ENCODE results near the gene IFNL1. TPM values are rescaled to one million over a fixed set of nuclear protein-coding genes. Genes with fewer than 3 reads are reported as not detected.

IFNL1 gene
- not detected for total RNA-seq
- not detected for polyA plus RNA-seq
- long read RNA-seq, donor 1, result 0 reads
- long read RNA-seq, donor 2, result 0 reads
- long read RNA-seq, donor 3, result 0 reads

DNA sequence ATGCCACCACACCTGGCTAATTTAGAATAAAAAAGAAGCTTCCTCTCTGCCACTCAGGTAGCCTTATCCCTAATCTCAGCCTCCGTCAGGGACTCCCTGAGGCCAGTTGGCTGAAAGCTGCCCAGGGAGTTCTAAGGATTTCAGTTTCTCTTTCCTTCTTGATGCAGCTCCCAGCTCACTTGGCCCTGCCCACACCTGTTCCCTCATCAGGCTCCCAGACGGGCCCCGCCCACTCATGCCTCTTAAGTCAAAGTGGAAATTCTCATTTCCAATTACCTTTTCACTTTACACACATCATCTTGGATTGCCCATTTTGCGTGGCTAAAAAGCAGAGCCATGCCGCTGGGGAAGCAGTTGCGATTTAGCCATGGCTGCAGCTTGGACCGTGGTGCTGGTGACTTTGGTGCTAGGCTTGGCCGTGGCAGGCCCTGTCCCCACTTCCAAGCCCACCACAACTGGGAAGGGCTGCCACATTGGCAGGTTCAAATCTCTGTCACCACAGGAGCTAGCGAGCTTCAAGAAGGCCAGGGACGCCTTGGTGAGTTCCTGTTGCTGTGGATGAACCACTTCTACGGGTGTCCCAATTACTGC is at the start of gene IFNL1:
TSS of gene IFNL1 (plus strand) at position 353 of the 591 bp plus-strand sequence. CDS start at position 368, 15 bp downstream.
- Histone ChIP-seq H3K9me3 (no peaks in the 10 kb centered on the region), H3K27ac (no peak within 1 kb of the TSS), H3K4me1 (ENCODE audit: insufficient read depth) (no peaks in the 10 kb centered on the region), H3K27me3 (no peaks in the 10 kb centered on the region), H3K36me3 (no peaks in the 10 kb centered on the region), H3K4me3 (no peak within 1 kb of the TSS)
- DNase-seq, result no peak
- TF ChIP-seq POLR2A (IDR thresholded peaks at IDR 0.05) (no peak), EP300 (IDR thresholded peaks at IDR 0.05) (no peak)
- TF ChIP-seq, protein P1, sequence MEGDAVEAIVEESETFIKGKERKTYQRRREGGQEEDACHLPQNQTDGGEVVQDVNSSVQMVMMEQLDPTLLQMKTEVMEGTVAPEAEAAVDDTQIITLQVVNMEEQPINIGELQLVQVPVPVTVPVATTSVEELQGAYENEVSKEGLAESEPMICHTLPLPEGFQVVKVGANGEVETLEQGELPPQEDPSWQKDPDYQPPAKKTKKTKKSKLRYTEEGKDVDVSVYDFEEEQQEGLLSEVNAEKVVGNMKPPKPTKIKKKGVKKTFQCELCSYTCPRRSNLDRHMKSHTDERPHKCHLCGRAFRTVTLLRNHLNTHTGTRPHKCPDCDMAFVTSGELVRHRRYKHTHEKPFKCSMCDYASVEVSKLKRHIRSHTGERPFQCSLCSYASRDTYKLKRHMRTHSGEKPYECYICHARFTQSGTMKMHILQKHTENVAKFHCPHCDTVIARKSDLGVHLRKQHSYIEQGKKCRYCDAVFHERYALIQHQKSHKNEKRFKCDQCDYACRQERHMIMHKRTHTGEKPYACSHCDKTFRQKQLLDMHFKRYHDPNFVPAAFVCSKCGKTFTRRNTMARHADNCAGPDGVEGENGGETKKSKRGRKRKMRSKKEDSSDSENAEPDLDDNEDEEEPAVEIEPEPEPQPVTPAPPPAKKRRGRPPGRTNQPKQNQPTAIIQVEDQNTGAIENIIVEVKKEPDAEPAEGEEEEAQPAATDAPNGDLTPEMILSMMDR (IDR thresholded peaks at IDR 0.05), result no peak
- WGBS, 3 donors, result 77 to 81% (median 79%) methylated on average over 11 of the region's 11 CpGs
- intact Hi-C loops (cut with DNase I), result no loop called here

DNA sequence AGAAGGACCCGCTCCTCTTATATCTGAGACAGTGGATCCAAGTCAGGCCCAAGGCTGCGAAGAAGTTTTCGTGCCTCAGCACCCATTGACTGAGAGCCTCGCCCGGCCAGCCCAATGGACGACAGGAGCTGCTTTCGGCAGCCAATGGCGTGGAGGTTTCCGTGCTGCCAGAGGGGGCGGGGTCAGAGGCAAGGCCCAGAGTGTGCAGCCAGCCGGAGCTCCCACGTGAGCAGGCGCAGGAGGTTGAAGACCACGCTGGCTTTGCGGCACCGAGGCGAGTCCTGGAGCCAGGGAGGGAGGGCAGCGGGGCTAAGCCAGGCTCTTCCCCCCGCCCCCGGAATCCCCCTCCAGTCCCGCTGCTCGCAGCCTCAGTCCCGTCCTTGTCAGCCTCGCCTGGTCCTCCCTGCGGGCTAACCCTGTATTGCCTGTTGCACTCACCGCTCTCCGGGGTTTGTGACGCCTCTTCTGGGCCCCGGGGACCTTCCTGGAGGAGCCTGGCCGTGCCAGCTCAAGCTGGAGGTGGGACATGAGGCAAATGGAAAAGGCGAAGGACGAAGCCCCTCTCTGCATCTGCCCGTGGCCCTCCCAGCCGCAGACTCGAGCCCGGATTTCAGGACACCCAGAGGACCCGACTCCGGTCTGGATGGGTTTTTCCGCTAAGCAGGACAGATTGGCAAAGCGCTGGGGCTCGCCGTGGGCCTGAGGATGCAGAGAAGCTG is 49.1 kb upstream of the IFNL1 start:
- no peak overlapping the region for H3K27ac ChIP-seq
- no peak overlapping the region for H3K4me3 ChIP-seq
- WGBS, 3 donors, result 12 to 15% (median 13%) methylated on average over 28 to 42 of the region's 42 CpGs
- intact Hi-C loops (cut with DNase I), result no loop called here
- H3K9me3 ChIP-seq, result no peaks in the 10 kb centered on the region
- no peaks in the 10 kb centered on the region for H3K36me3 ChIP-seq
- no peaks in the 10 kb centered on the region for H3K27me3 ChIP-seq
- no peaks in the 10 kb centered on the region for H3K4me1 ChIP-seq (ENCODE audit: insufficient read depth)
- no peak for TF ChIP-seq POLR2A (IDR thresholded peaks at IDR 0.05)
- TF ChIP-seq, protein P1 (IDR thresholded peaks at IDR 0.05), result no peak
- no peak for TF ChIP-seq EP300 (IDR thresholded peaks at IDR 0.05)
- peak in 1 of 5 donors; percentile 18 for DNase-seq

DNA sequence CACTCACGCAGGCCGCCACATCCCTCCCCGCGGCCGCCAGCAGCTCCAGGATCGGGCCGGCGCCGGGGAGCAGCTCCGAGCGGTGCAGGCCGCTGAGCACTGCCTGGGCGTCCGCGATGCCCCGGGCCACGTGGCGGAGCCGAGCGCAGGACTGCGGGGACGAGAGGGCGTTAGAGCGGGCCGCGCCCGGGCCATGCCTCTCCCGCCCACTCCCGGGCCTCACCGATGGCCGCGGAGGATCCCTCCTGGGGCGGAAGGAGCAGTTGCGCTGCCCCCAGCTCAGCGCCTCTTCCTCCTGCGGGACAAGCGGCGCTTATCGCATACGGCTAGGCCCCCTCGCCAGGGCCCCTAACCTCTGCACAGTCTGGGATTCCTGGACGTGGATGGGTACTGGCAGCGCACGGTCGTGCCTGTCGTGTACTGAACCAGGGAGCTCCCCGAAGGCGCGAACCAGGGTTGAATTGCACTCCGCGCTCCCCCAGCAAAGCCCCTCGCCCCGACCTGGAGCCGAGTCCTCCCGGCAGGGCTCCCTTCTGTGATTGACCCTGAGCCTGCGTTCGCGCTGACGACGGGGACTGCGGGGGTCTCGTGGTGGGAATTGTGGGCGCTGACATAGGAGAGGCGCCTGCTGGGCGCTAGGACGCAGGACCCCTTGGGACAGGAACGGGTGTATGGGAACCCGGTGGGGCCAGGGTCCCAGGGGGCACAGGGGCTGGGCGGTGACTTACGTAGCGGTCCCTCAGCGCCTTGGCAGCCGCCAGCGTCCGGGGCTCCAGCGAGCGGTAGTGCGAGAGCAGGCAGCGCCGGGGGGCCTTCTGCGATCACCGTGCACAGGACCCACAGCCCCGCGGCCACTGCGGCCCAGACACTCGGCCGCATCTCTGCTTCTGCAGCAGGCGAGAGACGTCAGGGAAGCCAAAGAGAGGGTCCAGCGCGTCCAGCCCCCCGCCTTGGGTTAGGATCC is 48.2 kb upstream of the IFNL1 start:
- intact Hi-C loops (cut with DNase I), result no loop called here
- no peaks in the 10 kb centered on the region for H3K27me3 ChIP-seq
- WGBS, 3 donors, result 13 to 34% (median 23%) methylated on average over 49 to 92 of the region's 92 CpGs
- no peak overlapping the region for H3K4me3 ChIP-seq
- no peaks in the 10 kb centered on the region for H3K4me1 ChIP-seq (ENCODE audit: insufficient read depth)
- TF ChIP-seq, protein P1 (IDR thresholded peaks at IDR 0.05), result no peak
- TF ChIP-seq POLR2A (IDR thresholded peaks at IDR 0.05) (no peak), EP300 (IDR thresholded peaks at IDR 0.05) (no peak)
- H3K27ac ChIP-seq, result no peak overlapping the region
- H3K36me3 ChIP-seq, result no peaks in the 10 kb centered on the region
- H3K9me3 ChIP-seq, result no peaks in the 10 kb centered on the region
- DNase-seq, result no peak

DNA sequence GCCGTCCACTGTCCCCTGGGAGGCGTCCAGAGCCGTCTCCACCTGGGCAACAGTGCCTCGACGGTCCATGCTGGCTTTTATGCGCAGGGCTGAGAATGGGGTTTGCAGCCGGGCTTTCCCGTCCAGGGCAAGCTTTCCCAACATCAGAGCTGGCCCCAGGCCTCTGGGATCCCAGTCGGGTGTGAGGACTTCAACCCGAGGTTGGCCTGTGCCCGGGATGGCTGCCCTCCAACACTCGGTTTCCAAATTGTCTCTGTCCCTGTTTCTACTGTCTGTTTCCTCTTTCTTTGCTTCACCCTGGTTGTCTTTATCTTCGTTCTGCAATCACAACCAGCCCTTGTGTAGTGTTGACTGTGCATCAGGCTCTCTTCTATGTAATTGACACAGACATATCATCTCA is 47.4 kb upstream of the IFNL1 start, which contains the start of gene IFNL4:
TSS of gene IFNL4 (minus strand) at position 51 of the 400 bp plus-strand sequence.
- Histone ChIP-seq H3K9me3 (no peaks in the 10 kb centered on the region), H3K36me3 (no peaks in the 10 kb centered on the region), H3K27ac (no peak within 1 kb of the TSS), H3K4me3 (no peak within 1 kb of the TSS), H3K4me1 (ENCODE audit: insufficient read depth) (no peaks in the 10 kb centered on the region), H3K27me3 (no peaks in the 10 kb centered on the region)
- TF ChIP-seq EP300 (IDR thresholded peaks at IDR 0.05), result no peak
- TF ChIP-seq, protein P1 (IDR thresholded peaks at IDR 0.05), result no peak
- no peak for TF ChIP-seq POLR2A (IDR thresholded peaks at IDR 0.05)
- DNase-seq, result no peak
- intact Hi-C loops (cut with DNase I), result no loop called here
- 67 to 83% (median 82%) methylated on average over 13 of the region's 13 CpGs for WGBS, 3 donors

Data from ovary (tissue), 10 donors.